Caco-2 (cell line): Measurements from ENCODE around the gene RCOR3. TPM values are rescaled to one million over a fixed set of nuclear protein-coding genes. Genes with fewer than 3 reads are reported as not detected.
A peak's percentile ranks its signal among the peaks of the same experiment; 100 is the strongest.

ENCODE experiments used
- BruUV-seq: library from RNA; stranded (reverse); fragments of 400-500 nt; replicated peaks from 2 replicates; lab custom pipeline; 2021; lab: Mats Ljungman, UMichigan
- CTCF ChIA-PET: fragments of 300-600 bp; sonication (Branson Sonifier 250); formaldehyde crosslinking; loops from one replicate; lab custom pipeline; 2022; ENCODE audit warnings: antibody characterized with exemption; lab: Charles Lee
- POLR2A ChIA-PET: fragments of 300-600 bp; sonication (Branson Sonifier 250); formaldehyde crosslinking; loops from one replicate; lab custom pipeline; 2022; ENCODE audit warnings: antibody characterized with exemption; lab: Charles Lee
- DNase-seq, 2 experiments: peaks; one replicate each; pipeline versions ENCODE4 v3.0.0 to v3.0.0-alpha.2; 2020 to 2022
- H3K27me3 ChIP-seq: replicated peaks from 2 replicates; pipeline ENCODE4 v1.6.0; 2011; ENCODE audit warnings: low read length; ENCODE audit not compliant: control insufficient read depth, insufficient read depth
- H3K36me3 ChIP-seq: 2 replicates; pipeline ENCODE4 v1.5.1; 2011; ENCODE audit warnings: low read length; ENCODE audit not compliant: control insufficient read depth, insufficient read depth
- H3K4me1 ChIP-seq: fragments of 250-450 bp; sonication (Bioruptor Pico); 2 replicates; pipeline ENCODE4 v1.5.1; 2020; ENCODE audit warnings: mild to moderate bottlenecking
- H3K4me3 ChIP-seq: 2 replicates; pipeline ENCODE4 v1.5.1; 2011; ENCODE audit warnings: low read depth, mild to moderate bottlenecking, control low read depth, low read length
- H3K9me3 ChIP-seq: fragments of 250-450 bp; sonication (Bioruptor Pico); 2 replicates; pipeline ENCODE4 v1.5.1; 2020; ENCODE audit warnings: mild to moderate bottlenecking, moderate library complexity
- H3K27ac Mint-ChIP-seq: one replicate; pipeline ENCODE4 v1.8.0; 2022; ENCODE audit warnings: mixed read lengths; ENCODE audit not compliant: unreplicated experiment
- H3K27me3 Mint-ChIP-seq: one replicate; pipeline ENCODE4 v1.8.0; 2022; ENCODE audit warnings: mixed read lengths; ENCODE audit not compliant: insufficient read depth, unreplicated experiment
- H3K36me3 Mint-ChIP-seq: one replicate; pipeline ENCODE4 v1.8.0; 2022; ENCODE audit warnings: mild to moderate bottlenecking, mixed read lengths; ENCODE audit not compliant: insufficient read depth, unreplicated experiment
- H3K4me1 Mint-ChIP-seq: one replicate; pipeline ENCODE4 v1.8.0; 2022; ENCODE audit warnings: low read depth, mixed read lengths; ENCODE audit not compliant: unreplicated experiment
- H3K4me3 Mint-ChIP-seq: one replicate; pipeline ENCODE4 v1.8.0; 2022; ENCODE audit warnings: mild to moderate bottlenecking, moderate library complexity, mixed read lengths; ENCODE audit not compliant: unreplicated experiment
- H3K9me3 Mint-ChIP-seq: one replicate; pipeline ENCODE4 v1.8.0; 2022; ENCODE audit warnings: mixed read lengths; ENCODE audit not compliant: unreplicated experiment
- CTCF ChIP-seq, 2 experiments: fragments of 200-600 bp in 1 of 2; IDR thresholded peaks; 1 replicate in 1 of 2; 2 replicates in 1 of 2; pipeline versions ENCODE4 v1.5.1 to v1.8.0; 2011 to 2022; ENCODE audit warnings: antibody characterized with exemption in 1 of 2, control low read depth in 1 of 2, inconsistent platforms in 1 of 2, low read depth in 1 of 2, low read length in 1 of 2, mild to moderate bottlenecking in 1 of 2, moderate library complexity in 1 of 2; ENCODE audit not compliant: insufficient read depth in 1 of 2, severe bottlenecking in 1 of 2, unreplicated experiment in 1 of 2
- intact Hi-C: fragments of 100-400 bp; cut with micrococcal nuclease; formaldehyde crosslinking; loops from one replicate; pipeline ENCODE4 v1.10.0; 2022; ENCODE audit not compliant: unreplicated experiment
- total RNA-seq: library from RNA; stranded (reverse); gene quantifications from 2 replicates; pipeline ENCODE4 v1.2.3, GENCODE V29; 2022

RCOR3 gene
- total RNA-seq, 1 experiment from 2014 or later = 42.3 TPM

DNA sequence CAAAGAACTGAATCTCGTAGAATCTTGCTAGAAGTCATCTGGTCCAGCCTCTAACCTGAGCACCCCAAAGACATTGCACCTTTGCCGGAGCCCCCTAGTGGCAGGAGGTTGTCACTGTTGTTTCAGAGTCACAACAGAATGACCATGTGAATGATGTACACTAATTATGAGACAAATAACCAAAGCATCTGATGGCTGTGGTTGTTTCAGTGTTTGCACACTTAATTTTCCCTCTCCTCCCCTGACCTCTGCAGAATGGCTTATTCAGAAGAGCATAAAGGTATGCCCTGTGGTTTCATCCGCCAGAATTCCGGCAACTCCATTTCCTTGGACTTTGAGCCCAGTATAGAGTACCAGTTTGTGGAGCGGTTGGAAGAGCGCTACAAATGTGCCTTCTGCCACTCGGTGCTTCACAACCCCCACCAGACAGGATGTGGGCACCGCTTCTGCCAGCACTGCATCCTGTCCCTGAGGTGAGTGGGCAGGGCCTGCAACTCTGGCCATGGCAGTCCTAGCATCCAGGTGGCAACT is 93.9 kb downstream of the RCOR3 start:
- no peaks in the 10 kb centered on the region for H3K27me3 Mint-ChIP-seq
- Histone ChIP-seq H3K4me1 (no peaks in the 10 kb centered on the region), H3K9me3 (no peaks in the 10 kb centered on the region; the same call in 1 of the 2 replicates), H3K27me3 (no peaks in the 10 kb centered on the region), H3K36me3 (no peaks in the 10 kb centered on the region), H3K4me3 (no peak overlapping the region)
- BruUV-seq = no TSS peak
- peaks cover 10% of the 10 kb centered on the region for H3K9me3 Mint-ChIP-seq
- no peak overlapping the region for H3K4me3 Mint-ChIP-seq
- peak; percentile 66 to 83 for TF ChIP-seq CTCF (IDR thresholded peaks at IDR 0.05; ENCODE audit: insufficient read depth in 1 of 2, low read depth in 1 of 2, low read length in 1 of 2, severe bottlenecking in 1 of 2, unreplicated experiment in 1 of 2)
- ChIA-PET CTCF (no interaction called here), POLR2A (no interaction called here)
- peak; percentile 48 to 72 for DNase-seq
- peaks cover 4% of the 10 kb centered on the region for H3K36me3 Mint-ChIP-seq
- H3K4me1 Mint-ChIP-seq = no peaks in the 10 kb centered on the region
- intact Hi-C loops = loop anchor here (1.0 kb wide), 1 partner anchor 30 kb away; no protein-coding TSS in a partner anchor
- no peak overlapping the region for H3K27ac Mint-ChIP-seq

GRCh38 chr1:211353562-211354212 is 94.5 kb downstream of the RCOR3 start:
- H3K27me3 ChIP-seq = no peaks in the 10 kb centered on the region
- H3K4me3 Mint-ChIP-seq = no peak overlapping the region
- H3K9me3 ChIP-seq = no peaks in the 10 kb centered on the region; the same call in 1 of the 2 replicates
- no peaks in the 10 kb centered on the region for H3K36me3 ChIP-seq
- H3K4me1 Mint-ChIP-seq = no peaks in the 10 kb centered on the region
- POLR2A ChIA-PET = no interaction called here
- peaks cover 4% of the 10 kb centered on the region for H3K36me3 Mint-ChIP-seq
- CTCF ChIA-PET = no interaction called here
- intact Hi-C loops = loop anchor here (1.0 kb wide), 1 partner anchor 30 kb away; no protein-coding TSS in a partner anchor
- H3K9me3 Mint-ChIP-seq = peaks cover 10% of the 10 kb centered on the region
- no TSS peak for BruUV-seq
- H3K27me3 Mint-ChIP-seq = no peaks in the 10 kb centered on the region
- TF ChIP-seq CTCF (IDR thresholded peaks at IDR 0.05; ENCODE audit: insufficient read depth in 1 of 2, low read depth in 1 of 2, low read length in 1 of 2, severe bottlenecking in 1 of 2, unreplicated experiment in 1 of 2) = no peak
- DNase-seq = no peak
- H3K4me3 ChIP-seq = no peak overlapping the region
- no peaks in the 10 kb centered on the region for H3K4me1 ChIP-seq
- no peak overlapping the region for H3K27ac Mint-ChIP-seq

DNA sequence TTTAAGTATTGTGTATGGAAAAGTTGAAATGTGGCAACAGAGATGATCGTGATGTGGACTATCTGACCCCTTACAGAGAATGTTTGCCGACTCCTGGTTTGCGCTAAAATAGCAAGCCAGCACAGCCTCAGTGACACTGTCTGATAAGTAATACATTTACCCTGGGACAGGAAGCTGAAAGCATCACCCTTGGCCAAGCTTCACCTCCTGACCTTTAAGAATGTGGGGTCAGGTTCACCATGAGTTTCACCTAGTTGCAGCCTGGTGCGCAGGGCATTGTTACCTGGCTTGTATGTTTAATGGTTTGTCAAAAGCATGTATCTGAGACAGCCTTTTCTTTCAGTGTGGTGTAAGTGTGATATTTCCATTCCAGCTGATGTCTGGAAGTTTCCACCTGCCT is 96.7 kb downstream of the RCOR3 start:
- H3K9me3 ChIP-seq = no peaks in the 10 kb centered on the region; the same call in 1 of the 2 replicates
- Mint-ChIP-seq H3K4me1 (no peaks in the 10 kb centered on the region), H3K9me3 (peaks cover 10% of the 10 kb centered on the region), H3K27ac (no peak overlapping the region), H3K36me3 (peaks cover 10% of the 10 kb centered on the region), H3K27me3 (no peaks in the 10 kb centered on the region), H3K4me3 (no peak overlapping the region)
- no peaks in the 10 kb centered on the region for H3K4me1 ChIP-seq
- intact Hi-C loops = no loop called here
- no peak for DNase-seq
- no peak overlapping the region for H3K4me3 ChIP-seq
- ChIA-PET POLR2A (no interaction called here), CTCF (no interaction called here)
- no peaks in the 10 kb centered on the region for H3K27me3 ChIP-seq
- BruUV-seq = no TSS peak
- no peak for TF ChIP-seq CTCF (IDR thresholded peaks at IDR 0.05; ENCODE audit: insufficient read depth in 1 of 2, low read depth in 1 of 2, low read length in 1 of 2, severe bottlenecking in 1 of 2, unreplicated experiment in 1 of 2)
- no peaks in the 10 kb centered on the region for H3K36me3 ChIP-seq
